ENCODE data around the gene STXBP1. TPM values are rescaled to one million over a fixed set of nuclear protein-coding genes. Genes with fewer than 3 reads are reported as not detected.

The STXBP1 gene
- total and polyA plus RNA-seq, 4 donors, result 19.2 to 65.8 (median 46.7) TPM

GRCh38 chr9:127716412-127716811, 104.3 kb downstream of the STXBP1 start:
- TF ChIP-seq, protein P1, sequence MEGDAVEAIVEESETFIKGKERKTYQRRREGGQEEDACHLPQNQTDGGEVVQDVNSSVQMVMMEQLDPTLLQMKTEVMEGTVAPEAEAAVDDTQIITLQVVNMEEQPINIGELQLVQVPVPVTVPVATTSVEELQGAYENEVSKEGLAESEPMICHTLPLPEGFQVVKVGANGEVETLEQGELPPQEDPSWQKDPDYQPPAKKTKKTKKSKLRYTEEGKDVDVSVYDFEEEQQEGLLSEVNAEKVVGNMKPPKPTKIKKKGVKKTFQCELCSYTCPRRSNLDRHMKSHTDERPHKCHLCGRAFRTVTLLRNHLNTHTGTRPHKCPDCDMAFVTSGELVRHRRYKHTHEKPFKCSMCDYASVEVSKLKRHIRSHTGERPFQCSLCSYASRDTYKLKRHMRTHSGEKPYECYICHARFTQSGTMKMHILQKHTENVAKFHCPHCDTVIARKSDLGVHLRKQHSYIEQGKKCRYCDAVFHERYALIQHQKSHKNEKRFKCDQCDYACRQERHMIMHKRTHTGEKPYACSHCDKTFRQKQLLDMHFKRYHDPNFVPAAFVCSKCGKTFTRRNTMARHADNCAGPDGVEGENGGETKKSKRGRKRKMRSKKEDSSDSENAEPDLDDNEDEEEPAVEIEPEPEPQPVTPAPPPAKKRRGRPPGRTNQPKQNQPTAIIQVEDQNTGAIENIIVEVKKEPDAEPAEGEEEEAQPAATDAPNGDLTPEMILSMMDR (IDR thresholded peaks at IDR 0.05; ENCODE audit: control extremely low read depth, extremely low read depth), result no peak
- no peak for ATAC-seq (ENCODE audit: insufficient read depth, low FRiP score)
- no peaks in the 10 kb centered on the region for H3K9me3 ChIP-seq (ENCODE audit: control insufficient read depth in 4 of 4, insufficient read depth in 3 of 4, low read length in 3 of 4)
- H3K27ac ChIP-seq (ENCODE audit: low read depth in 1 of 2, low read length in 1 of 2), result no peak overlapping the region
- peaks cover 0 to 10% (median 0%) of the 10 kb centered on the region in 5 donors for H3K4me1 ChIP-seq (ENCODE audit: control insufficient read depth in 5 of 5, insufficient read depth in 5 of 5, low read length in 5 of 5)
- no peak overlapping the region for H3K4me3 ChIP-seq
- peak overlapping the region in 1 of 2 donors; percentile 79 for H3K9ac ChIP-seq (ENCODE audit: insufficient read depth in 1 of 2, low read length in 2 of 2)
- H3K27me3 ChIP-seq (ENCODE audit: control insufficient read depth in 3 of 3, insufficient read depth in 3 of 3, low read length in 2 of 3), result no peaks in the 10 kb centered on the region
- WGBS, 2 donors, result 85 to 90% methylated on average over 9 of the region's 9 CpGs
- no peak for DNase-seq
- peaks cover 0 to 6% (median 0%) of the 10 kb centered on the region in 4 donors for H3K36me3 ChIP-seq (ENCODE audit: control insufficient read depth in 4 of 4, insufficient read depth in 4 of 4, low read length in 4 of 4)

DNA sequence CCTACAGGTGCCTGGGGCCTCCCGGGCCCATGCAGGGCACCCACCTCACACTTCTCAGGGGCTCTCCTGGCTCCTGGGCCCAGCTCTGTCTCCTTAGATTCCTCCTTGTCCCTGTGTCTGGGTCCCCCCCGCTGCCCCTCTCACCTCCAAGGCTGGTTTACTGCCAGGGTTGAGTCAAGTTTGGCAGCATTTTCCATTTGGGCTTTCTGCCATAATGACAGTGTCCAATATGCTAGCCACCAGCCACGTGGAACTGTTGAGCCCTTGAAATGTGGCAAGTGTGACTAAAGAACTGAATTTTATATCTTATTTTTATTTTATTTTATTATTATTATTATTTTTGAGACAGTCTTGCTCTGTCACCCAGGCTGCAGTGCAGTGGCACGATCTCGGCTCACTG, 105.7 kb downstream of the STXBP1 start:
- DNase-seq (no peak), ATAC-seq (ENCODE audit: insufficient read depth, low FRiP score) (no peak)
- Histone ChIP-seq H3K9me3 (ENCODE audit: control insufficient read depth in 4 of 4, insufficient read depth in 3 of 4, low read length in 3 of 4) (no peaks in the 10 kb centered on the region), H3K9ac (ENCODE audit: insufficient read depth in 1 of 2, low read length in 2 of 2) (no peak overlapping the region), H3K4me3 (no peak overlapping the region), H3K27me3 (ENCODE audit: control insufficient read depth in 3 of 3, insufficient read depth in 3 of 3, low read length in 2 of 3) (no peaks in the 10 kb centered on the region), H3K36me3 (ENCODE audit: control insufficient read depth in 4 of 4, insufficient read depth in 4 of 4, low read length in 4 of 4) (peaks cover 0 to 2% (median 0%) of the 10 kb centered on the region in 4 donors), H3K27ac (ENCODE audit: low read depth in 1 of 2, low read length in 1 of 2) (no peak overlapping the region), H3K4me1 (ENCODE audit: control insufficient read depth in 5 of 5, insufficient read depth in 5 of 5, low read length in 5 of 5) (peaks cover 0 to 10% (median 0%) of the 10 kb centered on the region in 5 donors)
- 83 to 94% methylated on average over 5 of the region's 5 CpGs for WGBS, 2 donors
- TF ChIP-seq, protein P1 (IDR thresholded peaks at IDR 0.05; ENCODE audit: control extremely low read depth, extremely low read depth), result no peak

DNA sequence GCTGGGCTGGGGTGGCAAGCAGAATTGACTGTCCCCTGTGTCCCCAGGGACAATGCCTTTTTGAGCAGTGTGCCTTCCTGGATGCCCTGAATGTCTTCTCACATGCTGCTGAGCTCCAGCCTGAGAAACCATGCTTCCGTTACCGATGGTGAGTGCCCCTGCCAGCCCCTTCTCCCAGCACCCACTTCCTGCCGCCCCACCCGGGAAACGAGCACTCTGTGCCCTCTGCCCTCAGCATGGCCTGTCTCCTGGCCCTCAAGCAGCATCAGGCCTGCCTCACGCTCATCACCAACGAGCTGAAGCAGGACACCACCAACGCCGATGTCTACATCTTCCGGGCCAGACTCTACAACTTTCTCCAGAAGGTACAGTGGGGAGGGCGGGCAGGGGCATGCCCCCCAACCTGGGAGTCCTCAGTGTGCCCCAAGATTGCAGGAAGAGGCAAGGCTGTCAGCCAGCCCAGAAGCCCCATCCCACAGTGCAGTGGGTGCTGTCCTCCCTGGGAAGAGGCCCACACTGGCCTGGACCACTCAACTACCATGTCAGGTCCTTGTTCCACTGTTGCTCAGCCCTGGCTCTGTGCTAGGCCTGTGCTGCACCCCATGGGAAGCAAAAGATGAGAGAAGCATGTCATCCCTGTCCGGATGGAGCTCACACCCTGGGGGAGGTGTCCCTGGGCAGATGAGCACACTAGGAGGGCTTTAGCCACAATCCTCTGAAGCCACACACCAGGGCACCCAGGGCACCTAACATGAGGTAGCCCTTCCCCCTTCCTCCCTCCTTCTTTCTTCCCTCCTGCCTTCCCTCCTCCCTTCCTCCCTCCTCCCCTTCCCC, 108.2 kb downstream of the STXBP1 start:
- H3K27ac ChIP-seq (ENCODE audit: low read depth in 1 of 2, low read length in 1 of 2), result no peak overlapping the region
- H3K9me3 ChIP-seq (ENCODE audit: control insufficient read depth in 4 of 4, insufficient read depth in 3 of 4, low read length in 3 of 4), result no peaks in the 10 kb centered on the region
- H3K4me1 ChIP-seq (ENCODE audit: control insufficient read depth in 5 of 5, insufficient read depth in 5 of 5, low read length in 5 of 5), result peaks cover 0 to 12% (median 4%) of the 10 kb centered on the region in 5 donors
- TF ChIP-seq, protein P1 (IDR thresholded peaks at IDR 0.05; ENCODE audit: control extremely low read depth, extremely low read depth), result no peak
- H3K4me3 ChIP-seq, result no peak overlapping the region
- ATAC-seq (ENCODE audit: insufficient read depth, low FRiP score) (no peak), DNase-seq (no peak)
- 78 to 82% methylated on average over 12 of the region's 12 CpGs for WGBS, 2 donors
- H3K9ac ChIP-seq (ENCODE audit: insufficient read depth in 1 of 2, low read length in 2 of 2), result no peak overlapping the region
- H3K27me3 ChIP-seq (ENCODE audit: control insufficient read depth in 3 of 3, insufficient read depth in 3 of 3, low read length in 2 of 3), result no peaks in the 10 kb centered on the region
- no peaks in the 10 kb centered on the region for H3K36me3 ChIP-seq (ENCODE audit: control insufficient read depth in 4 of 4, insufficient read depth in 4 of 4, low read length in 4 of 4)
